Measurements from ENCODE around the gene SLX1A. TPM values are rescaled to one million over a fixed set of nuclear protein-coding genes. Genes with fewer than 3 reads are reported as not detected.

SLX1A gene
- total and polyA plus RNA-seq, 2 of the 4 experiments (the other 2 are of a cell fraction) = 8.4 to 35.1 TPM

Small RNAs within 50 kb of the gene (microRNA-seq; reads per million reads assigned to microRNA genes)
- gene AC106782.4 (ENCODE audit: insufficient read depth, insufficient read length) = not detected

Small RNAs within 50 kb of the gene (small RNA-seq; reads per million reads assigned to genes)
- gene AC106782.4 = 0 reads per million in 5 experiments

Other genes starting within 250 kb of the SLX1A start
- 44.2 and 47.0 TPM in 2 replicates for gene TMEM219, start 231.8 kb upstream of the SLX1A start, total RNA-seq (2012; rRNA removed)
- gene TMEM219, start 231.8 kb upstream of the SLX1A start, polyA plus RNA-seq (2012; rRNA removed) = 94.3 and 95.3 TPM in 2 replicates
- 31.7 and 32.8 TPM in 2 replicates for gene TAOK2, start 220.0 kb upstream of the SLX1A start, total RNA-seq (2012; rRNA removed)
- 23.0 and 26.4 TPM in 2 replicates for gene TAOK2, start 220.0 kb upstream of the SLX1A start, polyA plus RNA-seq (2012; rRNA removed)
- gene HIRIP3, start 198.3 kb upstream of the SLX1A start, total RNA-seq (2012; rRNA removed) = 5.0 and 5.8 TPM in 2 replicates
- gene HIRIP3, start 198.3 kb upstream of the SLX1A start, polyA plus RNA-seq (2012; rRNA removed) = 10.5 and 13.7 TPM in 2 replicates
- 42.1 and 42.8 TPM in 2 replicates for gene INO80E, start 197.6 kb upstream of the SLX1A start, total RNA-seq (2012; rRNA removed)
- gene INO80E, start 197.6 kb upstream of the SLX1A start, polyA plus RNA-seq (2012; rRNA removed) = 40.9 and 46.5 TPM in 2 replicates
- under 0.01 TPM in 1 of 2 replicates, not detected in the other for gene DOC2A, start 182.8 kb upstream of the SLX1A start, total RNA-seq (2012; rRNA removed)
- gene DOC2A, start 182.8 kb upstream of the SLX1A start, polyA plus RNA-seq (2012; rRNA removed) = 0.48 and 0.50 TPM in 2 replicates
- gene C16orf92, start 170.7 kb upstream of the SLX1A start, total RNA-seq (2012; rRNA removed) = not detected in 2 replicates
- gene C16orf92, start 170.7 kb upstream of the SLX1A start, polyA plus RNA-seq (2012; rRNA removed) = not detected in 2 replicates
- gene TLCD3B, start 162.6 kb upstream of the SLX1A start, total RNA-seq (2012; rRNA removed) = not detected in 2 replicates
- 0.14 and 0.19 TPM in 2 replicates for gene TLCD3B, start 162.6 kb upstream of the SLX1A start, polyA plus RNA-seq (2012; rRNA removed)
- 1,576 and 1,697 TPM in 2 replicates for gene ALDOA, start 128.1 kb upstream of the SLX1A start, total RNA-seq (2012; rRNA removed)
- gene ALDOA, start 128.1 kb upstream of the SLX1A start, polyA plus RNA-seq (2012; rRNA removed) = 1,990 and 2,139 TPM in 2 replicates
- gene PPP4C, start 117.9 kb upstream of the SLX1A start, total RNA-seq (2012; rRNA removed) = 209 and 222 TPM in 2 replicates
- gene PPP4C, start 117.9 kb upstream of the SLX1A start, polyA plus RNA-seq (2012; rRNA removed) = 200 and 202 TPM in 2 replicates
- not detected in 2 replicates for gene TBX6, start 102.0 kb upstream of the SLX1A start, total RNA-seq (2012; rRNA removed)
- gene TBX6, start 102.0 kb upstream of the SLX1A start, polyA plus RNA-seq (2012; rRNA removed) = 0.06 and 0.10 TPM in 2 replicates
- gene YPEL3, start 97.7 kb upstream of the SLX1A start, total RNA-seq (2012; rRNA removed) = 1.1 and 3.1 TPM in 2 replicates
- 25.6 and 33.3 TPM in 2 replicates for gene YPEL3, start 97.7 kb upstream of the SLX1A start, polyA plus RNA-seq (2012; rRNA removed)
- under 0.01 and 0.28 TPM in 2 replicates for gene GDPD3, start 80.3 kb upstream of the SLX1A start, total RNA-seq (2012; rRNA removed)
- 2.8 and 19.5 TPM in 2 replicates for gene GDPD3, start 80.3 kb upstream of the SLX1A start, polyA plus RNA-seq (2012; rRNA removed)
- 22.5 and 30.8 TPM in 2 replicates for gene MAPK3, start 70.7 kb upstream of the SLX1A start, total RNA-seq (2012; rRNA removed)
- 137 and 150 TPM in 2 replicates for gene MAPK3, start 70.7 kb upstream of the SLX1A start, polyA plus RNA-seq (2012; rRNA removed)
- 6.4 and 7.2 TPM in 2 replicates for gene CORO1A, start 10.3 kb upstream of the SLX1A start, total RNA-seq (2012; rRNA removed)
- gene CORO1A, start 10.3 kb upstream of the SLX1A start, polyA plus RNA-seq (2012; rRNA removed) = 13.2 and 16.7 TPM in 2 replicates
- gene BOLA2B, start 209 bp upstream of the SLX1A start, total RNA-seq (2012; rRNA removed) = 301 and 407 TPM in 2 replicates
- gene BOLA2B, start 209 bp upstream of the SLX1A start, polyA plus RNA-seq (2012; rRNA removed) = 90.1 and 121 TPM in 2 replicates
- gene SULT1A3, start 5.4 kb downstream of the SLX1A start, total RNA-seq (2012; rRNA removed) = 0.18 and 1.1 TPM in 2 replicates
- 12.8 and 17.2 TPM in 2 replicates for gene SULT1A3, start 5.4 kb downstream of the SLX1A start, polyA plus RNA-seq (2012; rRNA removed)
- 0.28 and 0.54 TPM in 2 replicates for gene NPIPB13, start 54.6 kb downstream of the SLX1A start, total RNA-seq (2012; rRNA removed)
- gene NPIPB13, start 54.6 kb downstream of the SLX1A start, polyA plus RNA-seq (2012; rRNA removed) = 4.4 and 4.5 TPM in 2 replicates
- 29.6 and 34.4 TPM in 2 replicates for gene CD2BP2, start 161.4 kb downstream of the SLX1A start, total RNA-seq (2012; rRNA removed)
- 41.1 and 44.0 TPM in 2 replicates for gene CD2BP2, start 161.4 kb downstream of the SLX1A start, polyA plus RNA-seq (2012; rRNA removed)
- gene TBC1D10B, start 176.6 kb downstream of the SLX1A start, total RNA-seq (2012; rRNA removed) = 8.1 and 8.4 TPM in 2 replicates
- 24.9 and 26.4 TPM in 2 replicates for gene TBC1D10B, start 176.6 kb downstream of the SLX1A start, polyA plus RNA-seq (2012; rRNA removed)
- gene MYL11, start 180.9 kb downstream of the SLX1A start, total RNA-seq (2012; rRNA removed) = not detected in 2 replicates
- gene MYL11, start 180.9 kb downstream of the SLX1A start, polyA plus RNA-seq (2012; rRNA removed) = 1.1 and 1.2 TPM in 2 replicates
- not detected in 2 replicates for gene SEPTIN1, start 188.7 kb downstream of the SLX1A start, total RNA-seq (2012; rRNA removed)
- gene SEPTIN1, start 188.7 kb downstream of the SLX1A start, polyA plus RNA-seq (2012; rRNA removed) = 0.24 and 0.50 TPM in 2 replicates
- 6.6 and 6.9 TPM in 2 replicates for gene ZNF48, start 201.5 kb downstream of the SLX1A start, total RNA-seq (2012; rRNA removed)
- gene ZNF48, start 201.5 kb downstream of the SLX1A start, polyA plus RNA-seq (2012; rRNA removed) = 5.8 and 6.7 TPM in 2 replicates
- 5.2 and 5.8 TPM in 2 replicates for gene ZNF771, start 213.7 kb downstream of the SLX1A start, total RNA-seq (2012; rRNA removed)
- gene ZNF771, start 213.7 kb downstream of the SLX1A start, polyA plus RNA-seq (2012; rRNA removed) = 10.9 and 16.8 TPM in 2 replicates
- gene DCTPP1, start 236.2 kb downstream of the SLX1A start, total RNA-seq (2012; rRNA removed) = 23.3 and 24.9 TPM in 2 replicates
- 45.5 and 48.9 TPM in 2 replicates for gene DCTPP1, start 236.2 kb downstream of the SLX1A start, polyA plus RNA-seq (2012; rRNA removed)